ENCODE measurements around the gene C6orf141. TPM values are rescaled to one million over a fixed set of nuclear protein-coding genes. Genes with fewer than 3 reads are reported as not detected.

The C6orf141 gene
- total and polyA plus RNA-seq, 2 experiments from 2014 or later = 5.2 to 6.4 TPM

GRCh38 chr6:49514571-49515484, 35.6 kb upstream of the C6orf141 start:
- Mint-ChIP-seq H3K36me3 (ENCODE audit: low read depth) (no peaks in the 10 kb centered on the region), H3K4me3 (no peak overlapping the region), H3K27me3 (ENCODE audit: insufficient read depth, low read depth, poor library complexity) (peaks cover 2% of the 10 kb centered on the region), H3K27ac (no peak overlapping the region), H3K4me1 (peaks cover 11% of the 10 kb centered on the region; the same call in 2 of the 3 replicates), H3K9me3 (no peaks in the 10 kb centered on the region)
- DNase-seq (ENCODE audit: low spot score) (no peak), ATAC-seq (no peak)
- H2AFZ ChIP-seq = no peak overlapping the region
- H3K4me2 ChIP-seq = no peak overlapping the region
- no peaks in the 10 kb centered on the region for H3K36me3 ChIP-seq (ENCODE audit: insufficient read depth)
- no peaks in the 10 kb centered on the region for H3K9me2 ChIP-seq (ENCODE audit: insufficient read depth)
- no peak for TF ChIP-seq POLR2AphosphoS5 (IDR thresholded peaks at IDR 0.05; ENCODE audit: low read depth)
- no peak for TF ChIP-seq STAT1 (IDR thresholded peaks at IDR 0.05; ENCODE audit: unreplicated experiment)
- no peak for TF ChIP-seq EZH2 (IDR thresholded peaks at IDR 0.05; ENCODE audit: low read depth, unreplicated experiment)
- TF ChIP-seq ZNF331 (CRISPR knock-in tag; IDR thresholded peaks at IDR 0.05; ENCODE audit: low read depth) = no peak
- H4K20me1 ChIP-seq (replicated peaks; ENCODE audit: insufficient read depth) = no peaks in the 10 kb centered on the region
- H3K4me3 ChIP-seq = no peak overlapping the region
- H3K27me3 ChIP-seq (ENCODE audit: insufficient read depth) = no peaks in the 10 kb centered on the region
- H3K27ac ChIP-seq (ENCODE audit: low read depth) = no peak overlapping the region
- H3K4me1 ChIP-seq (ENCODE audit: insufficient read depth) = peaks cover 4% of the 10 kb centered on the region
- H3K79me2 ChIP-seq (replicated peaks; ENCODE audit: insufficient read depth) = no peaks in the 10 kb centered on the region
- no peaks in the 10 kb centered on the region for H3F3A ChIP-seq (replicated peaks; ENCODE audit: low read depth)

GRCh38 chr6:49515485-49516146, 34.9 kb upstream of the C6orf141 start:
- Mint-ChIP-seq H3K9me3 (no peaks in the 10 kb centered on the region), H3K4me1 (peaks cover 11% of the 10 kb centered on the region; the same call in 2 of the 3 replicates)
- ATAC-seq = no peak

More at GRCh38 chr6:49515485-49516146, 34.9 kb upstream of the C6orf141 start:
- Mint-ChIP-seq H3K27ac (no peak overlapping the region), H3K36me3 (ENCODE audit: low read depth) (no peaks in the 10 kb centered on the region), H3K4me3 (no peak overlapping the region), H3K27me3 (ENCODE audit: insufficient read depth, low read depth, poor library complexity) (peaks cover 2% of the 10 kb centered on the region)
- no peaks in the 10 kb centered on the region for H3K9me2 ChIP-seq (ENCODE audit: insufficient read depth)
- H3K4me2 ChIP-seq = no peak overlapping the region
- H3K27me3 ChIP-seq (ENCODE audit: insufficient read depth) = no peaks in the 10 kb centered on the region
- DNase-seq (ENCODE audit: low spot score) = no peak
- no peaks in the 10 kb centered on the region for H3F3A ChIP-seq (replicated peaks; ENCODE audit: low read depth)
- peaks cover 4% of the 10 kb centered on the region for H3K4me1 ChIP-seq (ENCODE audit: insufficient read depth)
- no peaks in the 10 kb centered on the region for H3K36me3 ChIP-seq (ENCODE audit: insufficient read depth)
- no peak overlapping the region for H3K4me3 ChIP-seq
- no peak overlapping the region for H3K27ac ChIP-seq (ENCODE audit: low read depth)
- no peaks in the 10 kb centered on the region for H3K79me2 ChIP-seq (replicated peaks; ENCODE audit: insufficient read depth)
- TF ChIP-seq CREB1 (CRISPR knock-in tag; IDR thresholded peaks at IDR 0.05; ENCODE audit: low read depth) = no peak
- no peak for TF ChIP-seq EZH2phosphoT487 (IDR thresholded peaks at IDR 0.05; ENCODE audit: unreplicated experiment)
- no peak for TF ChIP-seq POLR2AphosphoS5 (IDR thresholded peaks at IDR 0.05; ENCODE audit: low read depth)
- TF ChIP-seq ETS1 (IDR thresholded peaks at IDR 0.05) = no peak
- TF ChIP-seq ZNF462 (CRISPR knock-in tag; IDR thresholded peaks at IDR 0.05) = no peak
- no peaks in the 10 kb centered on the region for H4K20me1 ChIP-seq (replicated peaks; ENCODE audit: insufficient read depth)
- H2AFZ ChIP-seq = no peak overlapping the region; the same call in 1 of the 2 replicates

All from GM23338 (cell line).